ENCODE measurements around the gene CEP170B.

- TF ChIP-seq CTCF (IDR thresholded peaks at IDR 0.05), result no peak
- TF ChIP-seq POLR2A (IDR thresholded peaks at IDR 0.05), result no peak
Observed at GRCh38 chr14:104933746-104934733, 69.0 kb downstream of the CEP170B start.
